Muscle layer of duodenum (tissue), 2 donors: Measurements from ENCODE around the gene CAND2.

Source experiments
- H3K27ac ChIP-seq: one replicate; pipeline ENCODE4 v1.7.0; 2013; ENCODE audit warnings: mild to moderate bottlenecking, low read length
- H3K27me3 ChIP-seq: one replicate; pipeline ENCODE4 v1.7.0; 2013; ENCODE audit warnings: low read depth, mild to moderate bottlenecking, control low read depth, low read length
- H3K36me3 ChIP-seq, 2 donors: one replicate each; pipeline ENCODE4 v1.7.0; 2013; ENCODE audit warnings: low read length in 2 of 2, control low read depth in 1 of 2, mild to moderate bottlenecking in 1 of 2; ENCODE audit not compliant: insufficient read depth in 2 of 2, control insufficient read depth in 1 of 2
- H3K4me1 ChIP-seq, 2 donors: one replicate each; pipeline ENCODE4 v1.7.0; 2013; ENCODE audit warnings: low read length in 2 of 2, mild to moderate bottlenecking in 2 of 2, control low read depth in 1 of 2, moderate library complexity in 1 of 2; ENCODE audit not compliant: insufficient read depth in 2 of 2, control insufficient read depth in 1 of 2
- H3K4me3 ChIP-seq, 2 donors: one replicate each; pipeline ENCODE4 v1.7.0; 2013; ENCODE audit warnings: low read length in 2 of 2, low read depth in 1 of 2, mild to moderate bottlenecking in 1 of 2
- H3K9me3 ChIP-seq, 2 donors: one replicate each; pipeline ENCODE4 v1.7.0; 2013; ENCODE audit warnings: low read length in 2 of 2, control low read depth in 1 of 2, mild to moderate bottlenecking in 1 of 2; ENCODE audit not compliant: control insufficient read depth in 1 of 2
- donor health status: healthy.

Gene CAND2

GRCh38 chr3:12756635-12757034, 39.8 kb upstream of the CAND2 start:
- peaks cover 0 to 12% of the 10 kb centered on the region in 2 donors for H3K4me1 ChIP-seq
- no peak overlapping the region for H3K4me3 ChIP-seq
- no peaks in the 10 kb centered on the region for H3K36me3 ChIP-seq
- no peaks in the 10 kb centered on the region for H3K9me3 ChIP-seq
- no peaks in the 10 kb centered on the region for H3K27me3 ChIP-seq
- H3K27ac ChIP-seq: no peak overlapping the region

GRCh38 chr3:12758025-12758781, 38.3 kb upstream of the CAND2 start:
- Histone ChIP-seq H3K36me3 (no peaks in the 10 kb centered on the region), H3K27me3 (no peaks in the 10 kb centered on the region), H3K4me1 (peaks cover 0 to 12% of the 10 kb centered on the region in 2 donors), H3K9me3 (no peaks in the 10 kb centered on the region), H3K27ac (peak overlapping the region; percentile 84), H3K4me3 (peak overlapping the region in 1 of 2 donors; percentile 28)

- no peaks in the 10 kb centered on the region for H3K36me3 ChIP-seq
- H3K27ac ChIP-seq: peak within 1 kb of the TSS; percentile 84
- no peaks in the 10 kb centered on the region for H3K9me3 ChIP-seq
- peak within 1 kb of the TSS in 1 of 2 donors; percentile 28 for H3K4me3 ChIP-seq
- H3K4me1 ChIP-seq: peaks cover 0 to 12% of the 10 kb centered on the region in 2 donors
- H3K27me3 ChIP-seq: no peaks in the 10 kb centered on the region
These were observed 37.3 kb upstream of the CAND2 start, which contains the start of gene TMEM40 for GRCh38 chr3:12759097-12759679. TMEM40 (minus strand) TSS chr3:12759259; CDS start chr3:12749832, 9,427 bp downstream.

GRCh38 chr3:12759693-12760565, 36.6 kb upstream of the CAND2 start:
- no peaks in the 10 kb centered on the region for H3K36me3 ChIP-seq
- H3K27me3 ChIP-seq: no peaks in the 10 kb centered on the region
- no peak overlapping the region for H3K27ac ChIP-seq
- H3K4me3 ChIP-seq: no peak overlapping the region
- peaks cover 0 to 12% of the 10 kb centered on the region in 2 donors for H3K4me1 ChIP-seq
- H3K9me3 ChIP-seq: no peaks in the 10 kb centered on the region

- Histone ChIP-seq H3K4me3 (no peak overlapping the region), H3K27me3 (no peaks in the 10 kb centered on the region), H3K9me3 (no peaks in the 10 kb centered on the region), H3K27ac (no peak overlapping the region), H3K4me1 (no peaks in the 10 kb centered on the region), H3K36me3 (no peaks in the 10 kb centered on the region)
These were observed 32.2 kb upstream of the CAND2 start for GRCh38 chr3:12764171-12764776.

GRCh38 chr3:12766541-12766940, 29.9 kb upstream of the CAND2 start:
- no peaks in the 10 kb centered on the region for H3K36me3 ChIP-seq
- no peaks in the 10 kb centered on the region for H3K4me1 ChIP-seq
- H3K4me3 ChIP-seq: no peak overlapping the region
- no peaks in the 10 kb centered on the region for H3K9me3 ChIP-seq
- no peak overlapping the region for H3K27ac ChIP-seq
- H3K27me3 ChIP-seq: no peaks in the 10 kb centered on the region

- H3K4me3 ChIP-seq: no peak overlapping the region
- no peaks in the 10 kb centered on the region for H3K9me3 ChIP-seq
- H3K27me3 ChIP-seq: no peaks in the 10 kb centered on the region
These were observed 27.6 kb upstream of the CAND2 start for GRCh38 chr3:12768579-12769527.

GRCh38 chr3:12769761-12770160, 26.7 kb upstream of the CAND2 start:
- H3K9me3 ChIP-seq: no peaks in the 10 kb centered on the region
- no peaks in the 10 kb centered on the region for H3K27me3 ChIP-seq
- H3K27ac ChIP-seq: no peak overlapping the region
- H3K4me3 ChIP-seq: no peak overlapping the region
- no peaks in the 10 kb centered on the region for H3K36me3 ChIP-seq
- H3K4me1 ChIP-seq: no peaks in the 10 kb centered on the region

More at GRCh38 chr3:12768579-12769527, 27.6 kb upstream of the CAND2 start:
- no peaks in the 10 kb centered on the region for H3K36me3 ChIP-seq
- H3K27ac ChIP-seq: no peak overlapping the region
- no peaks in the 10 kb centered on the region for H3K4me1 ChIP-seq

- Histone ChIP-seq H3K4me3 (no peak overlapping the region), H3K27me3 (no peaks in the 10 kb centered on the region), H3K27ac (no peak overlapping the region), H3K36me3 (no peaks in the 10 kb centered on the region), H3K4me1 (no peaks in the 10 kb centered on the region), H3K9me3 (no peaks in the 10 kb centered on the region)
These were observed 25.2 kb upstream of the CAND2 start for GRCh38 chr3:12771236-12771635.

GRCh38 chr3:12772462-12772861, 24.0 kb upstream of the CAND2 start:
- no peaks in the 10 kb centered on the region for H3K9me3 ChIP-seq
- no peaks in the 10 kb centered on the region for H3K27me3 ChIP-seq
- no peaks in the 10 kb centered on the region for H3K36me3 ChIP-seq
- H3K4me1 ChIP-seq: no peaks in the 10 kb centered on the region
- H3K4me3 ChIP-seq: no peak overlapping the region
- H3K27ac ChIP-seq: no peak overlapping the region
